HepG2 (cell line): Measurements from ENCODE around the gene SLC22A5. TPM values are rescaled to one million over a fixed set of nuclear protein-coding genes. Genes with fewer than 3 reads are reported as not detected.

Experiments used
- ATAC-seq: fragments of 200-7000 bp; cut with Tn5 transposase; 3 replicates; pipeline ENCODE4 v1.9.1; 2020; ENCODE audit warnings: mild to moderate bottlenecking, moderate library complexity
- BruUV-seq: library from RNA; stranded (reverse); fragments of 400-500 nt; replicated peaks from 2 replicates; lab custom pipeline; 2021; lab: Mats Ljungman, UMichigan
- CTCF ChIA-PET: fragments of 300-600 bp; formaldehyde crosslinking; extraction: SDS; loops from one replicate; lab custom pipeline; 2021; ENCODE audit warnings: low total read pairs, inconsistent platforms, low intra/inter-chr PET ratio; lab: Yijun Ruan, JAX
- POLR2A ChIA-PET: fragments of 350-600 bp; sonication (Branson Sonifier 250); formaldehyde crosslinking; loops from one replicate; lab custom pipeline; 2020; ENCODE audit warnings: antibody characterized with exemption, inconsistent platforms; lab: Yijun Ruan, JAX
- DNase-seq: peaks from one replicate; pipeline ENCODE4 v3.0.0-alpha.2; 2015; ENCODE audit warnings: low spot score
- FAIRE-seq: peaks from 3 replicates; lab custom pipeline; 2011; peaks lifted over from hg19 to GRCh38; lab: Jason Lieb, UNC
- H2AFZ ChIP-seq: one replicate; pipeline ENCODE4 v1.6.1; 2011; ENCODE audit warnings: low read length, inconsistent platforms
- H3K27ac ChIP-seq: fragments of 300-600 bp; 3 replicates; pipeline ENCODE4 v1.8.0; 2011; ENCODE audit warnings: mixed run types, mild to moderate bottlenecking, mixed read lengths, low read length, inconsistent platforms; ENCODE audit not compliant: insufficient read depth; ENCODE audit errors: extremely low read length
- H3K27me3 ChIP-seq, 2 experiments: fragments of 200-600 bp in 1 of 2; 2 replicates in 1 of 2; 3 replicates in 1 of 2; pipeline versions ENCODE4 v1.6.0 to v1.8.0; 2011; ENCODE audit warnings: low read length in 2 of 2, mild to moderate bottlenecking in 2 of 2, moderate library complexity in 2 of 2, inconsistent platforms in 1 of 2; ENCODE audit not compliant: insufficient read depth in 2 of 2, control insufficient read depth in 1 of 2
- H3K36me3 ChIP-seq, 2 experiments: fragments of 200-600 bp in 1 of 2; replicated peaks in 1 of 2; 2 replicates in 1 of 2; 3 replicates in 1 of 2; pipeline versions ENCODE4 v1.5.1 to v1.8.0; 2011; ENCODE audit warnings: low read length in 2 of 2, inconsistent platforms in 1 of 2; ENCODE audit not compliant: insufficient read depth in 2 of 2, control insufficient read depth in 1 of 2
- H3K4me1 ChIP-seq: 2 replicates; pipeline ENCODE4 v1.5.1; 2012; ENCODE audit warnings: low read length, inconsistent platforms; ENCODE audit not compliant: insufficient read depth
- H3K4me2 ChIP-seq: 2 replicates; pipeline ENCODE4 v1.6.0; 2011; ENCODE audit warnings: low read depth, low read length, inconsistent platforms
- H3K4me3 ChIP-seq, 3 experiments: fragments of 200-600 bp in 1 of 3; sonication (generic), shearing (Covaris generic) in 1 of 3; replicated peaks in 1 of 3; 2 replicates each; pipeline ENCODE4 v1.5.1; 2011 to 2016; ENCODE audit warnings: low read length in 3 of 3, inconsistent platforms in 2 of 3, low read depth in 2 of 3, mild to moderate bottlenecking in 2 of 3, control low read depth in 1 of 3, mixed read lengths in 1 of 3; ENCODE audit not compliant: insufficient read depth in 1 of 3
- H3K79me2 ChIP-seq: one replicate; pipeline ENCODE4 v1.6.1; 2011; ENCODE audit warnings: low read length, inconsistent platforms; ENCODE audit not compliant: insufficient read depth
- H3K9ac ChIP-seq: 2 replicates; pipeline ENCODE4 v1.6.0; 2011; ENCODE audit warnings: mild to moderate bottlenecking, low read depth, low read length, inconsistent platforms; ENCODE audit not compliant: insufficient read depth
- H3K9me3 ChIP-seq: 2 replicates; pipeline ENCODE4 v1.5.1; 2012; ENCODE audit warnings: mild to moderate bottlenecking, low read length
- H4K20me1 ChIP-seq: 2 replicates; pipeline ENCODE4 v1.6.0; 2011; ENCODE audit warnings: inconsistent platforms, mild to moderate bottlenecking, low read length, moderate library complexity; ENCODE audit not compliant: insufficient read depth
- CREM ChIP-seq, 2 experiments: sonication (generic) in 1 of 2; formaldehyde crosslinking in 1 of 2; IDR thresholded peaks; 2 replicates each; pipeline versions ENCODE4 v1.4.0 to v1.6.1; 2016 to 2020; ENCODE audit warnings: antibody characterized with exemption in 1 of 2, mild to moderate bottlenecking in 1 of 2, missing genetic modification reagents in 1 of 2
- HINFP ChIP-seq: sonication (generic); formaldehyde crosslinking; IDR thresholded peaks from 2 replicates; pipeline ENCODE4 v1.4.0; 2020; ENCODE audit warnings: low read depth, mild to moderate bottlenecking, missing genetic modification reagents
- NAIF1 ChIP-seq: sonication (generic); formaldehyde crosslinking; IDR thresholded peaks from 2 replicates; pipeline ENCODE4 v1.5.0; 2020; ENCODE audit warnings: mild to moderate bottlenecking, missing genetic modification reagents, borderline replicate concordance
- ZNF30 ChIP-seq: sonication (generic); formaldehyde crosslinking; IDR thresholded peaks from 2 replicates; pipeline ENCODE4 v1.5.0; 2020; ENCODE audit warnings: mild to moderate bottlenecking, missing genetic modification reagents
- ZNF513 ChIP-seq: sonication (generic); formaldehyde crosslinking; conservative IDR thresholded peaks from 2 replicates; pipeline ENCODE4 v1.5.0; 2020; ENCODE audit warnings: missing genetic modification reagents
- WGBS: methylation state at CpG from one replicate; pipeline ENCODE4 v1.1.6; 2017; ENCODE audit warnings: low lambda C conversion rate; 5-methylcytosine and 5-hydroxymethylcytosine counted together
- in situ Hi-C: cut with HindIII; loops from 2 replicates; pipeline ENCODE4 v1.10.0; 2017; ENCODE audit warnings: low pct_unique_long_range_greater_than_20kb; ENCODE audit not compliant: extremely low pct_ligation_motif_present
- intact Hi-C: fragments of 100-400 bp; cut with micrococcal nuclease; formaldehyde crosslinking; loops from one replicate; pipeline ENCODE4 v1.10.0; 2022; ENCODE audit not compliant: unreplicated experiment
- polyA plus RNA-seq, 8 experiments: library from polyadenylated mRNA; depleted of rRNA in 3 of 8; stranded (reverse) in 7 of 8; unstranded in 1 of 8; fragments of >200 nt; fragmentation: Illumina TruSeq in 4 of 8; extraction: Trizol in 4 of 8; gene quantifications; 2 replicates each; pipeline versions ENCODE4 v1.2.1 to v1.2.3, GENCODE V29; 2011 to 2016; ENCODE audit warnings: low read depth in 4 of 8, missing spikeins in 1 of 8, mixed read lengths in 1 of 8; ENCODE audit not compliant: insufficient read depth in 1 of 8
- total RNA-seq, 5 experiments: library from RNA; depleted of rRNA; stranded (reverse); fragments of >200 nt; fragmentation: Illumina TruSeq; extraction: Trizol; gene quantifications; 2 replicates each; pipeline ENCODE4 v1.2.3, GENCODE V29; 2016; ENCODE audit warnings: low read depth in 1 of 5

SLC22A5 gene
- total and polyA plus RNA-seq, 2 of the 13 experiments (the other 11 are each of a cell fraction or from before 2014, with no cell fraction given) = 7.1 to 15.1 TPM

DNA sequence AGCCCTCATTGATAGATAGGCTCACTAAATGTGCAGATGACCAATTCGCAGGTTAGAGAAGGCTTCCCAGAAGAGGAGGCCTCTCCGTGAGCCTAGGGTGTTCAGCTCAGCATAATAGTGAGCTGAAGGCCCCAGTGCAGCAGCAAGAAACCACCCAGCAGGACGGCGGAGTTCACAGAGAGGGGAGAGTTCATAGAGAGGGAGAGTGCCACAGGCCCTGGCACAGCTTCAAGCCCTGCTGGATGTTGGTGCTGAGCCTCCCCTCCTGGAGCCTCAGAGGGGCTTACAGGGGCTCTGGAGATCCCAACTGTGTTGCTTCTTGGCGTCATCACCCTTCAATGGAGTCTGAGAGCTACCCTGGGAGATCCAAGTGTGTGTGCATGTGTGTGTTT is 2.1 kb downstream of the SLC22A5 start:
- no peak for ATAC-seq
- H2AFZ ChIP-seq = no peak overlapping the region
- no peaks in the 10 kb centered on the region for H4K20me1 ChIP-seq
- TF ChIP-seq ZNF30 (CRISPR knock-in tag) (no peak), HINFP (CRISPR knock-in tag) (no peak)
- peaks cover 3% of the 10 kb centered on the region for H3K79me2 ChIP-seq
- H3K27me3 ChIP-seq = no peaks in the 10 kb centered on the region
- intact Hi-C loops (no loop called here), in situ Hi-C loops (no loop called here)
- no TSS peak for BruUV-seq
- ChIA-PET POLR2A (interaction anchor here (1.5 to 2.4 kb wide), 2 partner anchors 78 to 119 kb away, joined by 3 to 12 read pairs; partner anchors contain the start of genes IRF1 and SLC22A4), CTCF (no interaction called here)
- no peak for FAIRE-seq
- H3K4me2 ChIP-seq = peak overlapping the region; percentile 99
- peaks cover 40% of the 10 kb centered on the region for H3K4me1 ChIP-seq
- peak overlapping the region in 1 of 3 experiments; percentile 25; a peak in 1 of 6 replicates for H3K4me3 ChIP-seq
- no peaks in the 10 kb centered on the region; a peak in 1 of 5 replicates for H3K36me3 ChIP-seq
- no peak overlapping the region for H3K9ac ChIP-seq
- H3K27ac ChIP-seq = no peak overlapping the region
- DNase-seq = no peak
- no peaks in the 10 kb centered on the region for H3K9me3 ChIP-seq
- 82% methylated on average over 4 of the region's 5 CpGs for WGBS

DNA sequence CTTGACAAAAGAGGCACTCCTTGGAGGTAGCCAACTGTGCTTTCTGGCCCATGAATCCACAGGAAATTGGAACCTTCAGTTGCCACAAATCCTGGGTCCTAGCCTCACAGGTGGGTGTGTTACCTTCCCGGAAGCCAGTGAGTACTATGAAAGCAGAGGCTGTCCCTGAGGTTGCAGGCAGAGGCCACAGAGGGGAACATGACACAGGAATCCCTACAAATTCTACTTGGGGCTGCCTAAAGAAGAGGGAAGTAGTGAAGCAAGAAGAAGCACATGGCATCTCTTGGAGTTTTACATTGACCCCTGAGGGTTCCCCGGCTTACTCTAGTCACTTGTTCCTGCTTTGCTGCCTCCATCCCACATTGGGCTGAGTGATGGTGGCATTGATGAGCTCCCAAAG is 2.6 kb downstream of the SLC22A5 start:
- H3K79me2 ChIP-seq = peaks cover 3% of the 10 kb centered on the region
- BruUV-seq = no TSS peak
- no peak overlapping the region for H3K4me3 ChIP-seq
- WGBS = 71% methylated on average over 2 of the region's 2 CpGs
- H3K27ac ChIP-seq = no peak overlapping the region
- in situ Hi-C loops = no loop called here
- no peaks in the 10 kb centered on the region; a peak in 1 of 5 replicates for H3K36me3 ChIP-seq
- H3K9ac ChIP-seq = no peak overlapping the region
- no peaks in the 10 kb centered on the region for H3K27me3 ChIP-seq
- intact Hi-C loops = no loop called here
- ATAC-seq (no peak), FAIRE-seq (no peak), DNase-seq (no peak)
- no peaks in the 10 kb centered on the region for H3K9me3 ChIP-seq
- peaks cover 40% of the 10 kb centered on the region for H3K4me1 ChIP-seq
- ChIA-PET POLR2A (interaction anchor here (1.5 to 2.4 kb wide), 2 partner anchors 79 to 119 kb away, joined by 3 to 12 read pairs; partner anchors contain the start of genes IRF1 and SLC22A4), CTCF (no interaction called here)
- no peak overlapping the region for H2AFZ ChIP-seq
- no peaks in the 10 kb centered on the region for H4K20me1 ChIP-seq
- H3K4me2 ChIP-seq = no peak overlapping the region
- TF ChIP-seq ZNF513 = no peak
- TF ChIP-seq CREM (IDR thresholded peaks at IDR 0.05) = no peak
- TF ChIP-seq CREM (CRISPR knock-in tag; IDR thresholded peaks at IDR 0.05) = no peak
- TF ChIP-seq NAIF1 (CRISPR knock-in tag) = no peak
